HepG2 (cell line): ENCODE data around the gene TGFBR1. TPM values are rescaled to one million over a fixed set of nuclear protein-coding genes. Genes with fewer than 3 reads are reported as not detected.

Experiments used
- ETV6 ChIP-seq: sonication (generic); formaldehyde crosslinking; conservative IDR thresholded peaks from 2 replicates; pipeline ENCODE4 v1.4.0; 2020; ENCODE audit warnings: missing genetic modification reagents
- SRSF1 ChIP-seq: fragments of 200-400 bp; formaldehyde crosslinking; optimal IDR thresholded peaks from 2 replicates; pipeline ENCODE3; 2017; ENCODE audit warnings: mild to moderate bottlenecking, low read depth, low read length, moderate library complexity
- YY1 ChIP-seq: IDR thresholded peaks from 2 replicates; pipeline ENCODE4 v1.6.1; 2011; ENCODE audit warnings: low read length, low read depth, moderate library complexity, mild to moderate bottlenecking; ENCODE audit not compliant: insufficient read depth, insufficient replicate concordance
- ZNF230 ChIP-seq: sonication (generic); formaldehyde crosslinking; IDR thresholded peaks from 2 replicates; pipeline ENCODE4 v1.4.0; 2020; ENCODE audit warnings: mild to moderate bottlenecking, missing genetic modification reagents
- ZNF766 ChIP-seq: sonication (generic); formaldehyde crosslinking; IDR thresholded peaks from 2 replicates; pipeline ENCODE4 v1.5.0; 2020; ENCODE audit warnings: missing genetic modification reagents, borderline replicate concordance
- ZSCAN30 ChIP-seq: sonication (generic); formaldehyde crosslinking; IDR thresholded peaks from 2 replicates; pipeline ENCODE4 v1.5.0; 2020; ENCODE audit warnings: mild to moderate bottlenecking, missing genetic modification reagents
- polyA plus RNA-seq, 8 experiments: library from polyadenylated mRNA; depleted of rRNA in 3 of 8; stranded (reverse) in 7 of 8; unstranded in 1 of 8; fragments of >200 nt; fragmentation: Illumina TruSeq in 4 of 8; extraction: Trizol in 4 of 8; gene quantifications; 2 replicates each; pipeline versions ENCODE4 v1.2.1 to v1.2.3, GENCODE V29; 2011 to 2016; ENCODE audit warnings: low read depth in 4 of 8, missing spikeins in 1 of 8, mixed read lengths in 1 of 8; ENCODE audit not compliant: insufficient read depth in 1 of 8
- total RNA-seq, 5 experiments: library from RNA; depleted of rRNA; stranded (reverse); fragments of >200 nt; fragmentation: Illumina TruSeq; extraction: Trizol; gene quantifications; 2 replicates each; pipeline ENCODE4 v1.2.3, GENCODE V29; 2016; ENCODE audit warnings: low read depth in 1 of 5
- TF ChIP-seq, protein P1 (sequence below): fragments of 450-650 bp; IDR thresholded peaks from 2 replicates; pipeline ENCODE4 v1.6.1; 2017; ENCODE audit warnings: mild to moderate bottlenecking
- TF ChIP-seq, protein P2 (sequence below): sonication (generic); formaldehyde crosslinking; IDR thresholded peaks from 2 replicates; pipeline ENCODE4 v1.5.1; 2020; ENCODE audit warnings: mild to moderate bottlenecking, missing genetic modification reagents, moderate library complexity
- TF ChIP-seq, protein P3 (sequence below): sonication (generic); formaldehyde crosslinking; IDR thresholded peaks from 2 replicates; pipeline ENCODE4 v1.4.0; 2020; ENCODE audit warnings: missing genetic modification reagents, borderline replicate concordance
- TF ChIP-seq, protein P4 (sequence below): sonication (generic); formaldehyde crosslinking; IDR thresholded peaks from 2 replicates; pipeline ENCODE4 v1.5.1; 2020; ENCODE audit warnings: mild to moderate bottlenecking, missing genetic modification reagents
- TF ChIP-seq, protein P5 (sequence below): sonication (generic); formaldehyde crosslinking; conservative IDR thresholded peaks from 2 replicates; pipeline ENCODE4 v1.8.0; 2022; ENCODE audit warnings: missing genetic modification reagents

Gene TGFBR1
- total and polyA plus RNA-seq, 2 of the 13 experiments (the other 11 are each of a cell fraction or from before 2014, with no cell fraction given), result 16.8 to 23.9 TPM

DNA sequence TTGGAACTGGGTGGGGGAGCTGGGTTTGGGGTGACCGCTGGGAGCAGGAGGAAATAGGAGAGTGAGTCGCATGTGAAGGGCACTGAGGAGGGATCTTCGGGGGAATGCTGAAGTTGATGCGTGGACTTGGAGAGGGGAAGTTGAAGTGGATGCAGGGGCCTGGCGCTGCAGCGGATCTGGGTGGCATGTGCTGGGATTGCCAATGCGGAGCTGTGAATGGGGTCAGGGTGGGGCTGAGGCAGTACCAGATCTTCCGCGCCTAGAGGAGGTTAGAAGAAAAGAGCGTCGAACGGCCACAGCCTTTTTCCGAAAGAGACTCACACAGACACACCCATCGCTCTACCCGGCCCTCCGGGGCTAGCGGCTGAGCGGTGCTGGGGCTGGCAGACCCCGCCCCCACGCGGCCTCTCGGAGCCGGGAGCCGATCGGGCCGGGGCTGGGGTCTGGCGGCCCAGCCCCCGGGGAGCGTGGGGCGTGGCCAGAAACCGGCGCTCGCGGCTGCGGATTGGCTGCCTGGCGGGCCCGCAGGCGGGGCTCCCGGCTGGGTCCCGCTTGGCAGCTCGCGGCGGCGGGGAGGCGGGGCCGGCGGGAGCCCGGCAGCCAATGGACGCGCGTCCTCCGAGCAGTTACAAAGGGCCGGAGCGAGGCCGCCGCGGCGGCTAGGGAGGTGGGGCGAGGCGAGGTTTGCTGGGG, at the start of gene TGFBR1 (continued):
- TF ChIP-seq, protein P1, sequence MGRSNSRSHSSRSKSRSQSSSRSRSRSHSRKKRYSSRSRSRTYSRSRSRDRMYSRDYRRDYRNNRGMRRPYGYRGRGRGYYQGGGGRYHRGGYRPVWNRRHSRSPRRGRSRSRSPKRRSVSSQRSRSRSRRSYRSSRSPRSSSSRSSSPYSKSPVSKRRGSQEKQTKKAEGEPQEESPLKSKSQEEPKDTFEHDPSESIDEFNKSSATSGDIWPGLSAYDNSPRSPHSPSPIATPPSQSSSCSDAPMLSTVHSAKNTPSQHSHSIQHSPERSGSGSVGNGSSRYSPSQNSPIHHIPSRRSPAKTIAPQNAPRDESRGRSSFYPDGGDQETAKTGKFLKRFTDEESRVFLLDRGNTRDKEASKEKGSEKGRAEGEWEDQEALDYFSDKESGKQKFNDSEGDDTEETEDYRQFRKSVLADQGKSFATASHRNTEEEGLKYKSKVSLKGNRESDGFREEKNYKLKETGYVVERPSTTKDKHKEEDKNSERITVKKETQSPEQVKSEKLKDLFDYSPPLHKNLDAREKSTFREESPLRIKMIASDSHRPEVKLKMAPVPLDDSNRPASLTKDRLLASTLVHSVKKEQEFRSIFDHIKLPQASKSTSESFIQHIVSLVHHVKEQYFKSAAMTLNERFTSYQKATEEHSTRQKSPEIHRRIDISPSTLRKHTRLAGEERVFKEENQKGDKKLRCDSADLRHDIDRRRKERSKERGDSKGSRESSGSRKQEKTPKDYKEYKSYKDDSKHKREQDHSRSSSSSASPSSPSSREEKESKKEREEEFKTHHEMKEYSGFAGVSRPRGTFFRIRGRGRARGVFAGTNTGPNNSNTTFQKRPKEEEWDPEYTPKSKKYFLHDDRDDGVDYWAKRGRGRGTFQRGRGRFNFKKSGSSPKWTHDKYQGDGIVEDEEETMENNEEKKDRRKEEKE, result no peak
- peak; percentile 51 for TF ChIP-seq YY1
- no peak for TF ChIP-seq ZSCAN30
- no peak for TF ChIP-seq ETV6 (CRISPR knock-in tag)
- TF ChIP-seq, protein P2, sequence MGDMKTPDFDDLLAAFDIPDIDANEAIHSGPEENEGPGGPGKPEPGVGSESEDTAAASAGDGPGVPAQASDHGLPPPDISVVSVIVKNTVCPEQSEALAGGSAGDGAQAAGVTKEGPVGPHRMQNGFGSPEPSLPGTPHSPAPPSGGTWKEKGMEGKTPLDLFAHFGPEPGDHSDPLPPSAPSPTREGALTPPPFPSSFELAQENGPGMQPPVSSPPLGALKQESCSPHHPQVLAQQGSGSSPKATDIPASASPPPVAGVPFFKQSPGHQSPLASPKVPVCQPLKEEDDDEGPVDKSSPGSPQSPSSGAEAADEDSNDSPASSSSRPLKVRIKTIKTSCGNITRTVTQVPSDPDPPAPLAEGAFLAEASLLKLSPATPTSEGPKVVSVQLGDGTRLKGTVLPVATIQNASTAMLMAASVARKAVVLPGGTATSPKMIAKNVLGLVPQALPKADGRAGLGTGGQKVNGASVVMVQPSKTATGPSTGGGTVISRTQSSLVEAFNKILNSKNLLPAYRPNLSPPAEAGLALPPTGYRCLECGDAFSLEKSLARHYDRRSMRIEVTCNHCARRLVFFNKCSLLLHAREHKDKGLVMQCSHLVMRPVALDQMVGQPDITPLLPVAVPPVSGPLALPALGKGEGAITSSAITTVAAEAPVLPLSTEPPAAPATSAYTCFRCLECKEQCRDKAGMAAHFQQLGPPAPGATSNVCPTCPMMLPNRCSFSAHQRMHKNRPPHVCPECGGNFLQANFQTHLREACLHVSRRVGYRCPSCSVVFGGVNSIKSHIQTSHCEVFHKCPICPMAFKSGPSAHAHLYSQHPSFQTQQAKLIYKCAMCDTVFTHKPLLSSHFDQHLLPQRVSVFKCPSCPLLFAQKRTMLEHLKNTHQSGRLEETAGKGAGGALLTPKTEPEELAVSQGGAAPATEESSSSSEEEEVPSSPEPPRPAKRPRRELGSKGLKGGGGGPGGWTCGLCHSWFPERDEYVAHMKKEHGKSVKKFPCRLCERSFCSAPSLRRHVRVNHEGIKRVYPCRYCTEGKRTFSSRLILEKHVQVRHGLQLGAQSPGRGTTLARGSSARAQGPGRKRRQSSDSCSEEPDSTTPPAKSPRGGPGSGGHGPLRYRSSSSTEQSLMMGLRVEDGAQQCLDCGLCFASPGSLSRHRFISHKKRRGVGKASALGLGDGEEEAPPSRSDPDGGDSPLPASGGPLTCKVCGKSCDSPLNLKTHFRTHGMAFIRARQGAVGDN (CRISPR knock-in tag), result peak; percentile 69
- no peak for TF ChIP-seq SRSF1
- no peak for TF ChIP-seq ZNF230 (CRISPR knock-in tag)
- TF ChIP-seq, protein P3, sequence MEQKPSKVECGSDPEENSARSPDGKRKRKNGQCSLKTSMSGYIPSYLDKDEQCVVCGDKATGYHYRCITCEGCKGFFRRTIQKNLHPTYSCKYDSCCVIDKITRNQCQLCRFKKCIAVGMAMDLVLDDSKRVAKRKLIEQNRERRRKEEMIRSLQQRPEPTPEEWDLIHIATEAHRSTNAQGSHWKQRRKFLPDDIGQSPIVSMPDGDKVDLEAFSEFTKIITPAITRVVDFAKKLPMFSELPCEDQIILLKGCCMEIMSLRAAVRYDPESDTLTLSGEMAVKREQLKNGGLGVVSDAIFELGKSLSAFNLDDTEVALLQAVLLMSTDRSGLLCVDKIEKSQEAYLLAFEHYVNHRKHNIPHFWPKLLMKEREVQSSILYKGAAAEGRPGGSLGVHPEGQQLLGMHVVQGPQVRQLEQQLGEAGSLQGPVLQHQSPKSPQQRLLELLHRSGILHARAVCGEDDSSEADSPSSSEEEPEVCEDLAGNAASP (CRISPR knock-in tag), result no peak
- TF ChIP-seq ZNF766 (CRISPR knock-in tag), result 0 out of 2 replicates have a peak, but pooled peaks have one; percentile 42
- TF ChIP-seq, protein P4, sequence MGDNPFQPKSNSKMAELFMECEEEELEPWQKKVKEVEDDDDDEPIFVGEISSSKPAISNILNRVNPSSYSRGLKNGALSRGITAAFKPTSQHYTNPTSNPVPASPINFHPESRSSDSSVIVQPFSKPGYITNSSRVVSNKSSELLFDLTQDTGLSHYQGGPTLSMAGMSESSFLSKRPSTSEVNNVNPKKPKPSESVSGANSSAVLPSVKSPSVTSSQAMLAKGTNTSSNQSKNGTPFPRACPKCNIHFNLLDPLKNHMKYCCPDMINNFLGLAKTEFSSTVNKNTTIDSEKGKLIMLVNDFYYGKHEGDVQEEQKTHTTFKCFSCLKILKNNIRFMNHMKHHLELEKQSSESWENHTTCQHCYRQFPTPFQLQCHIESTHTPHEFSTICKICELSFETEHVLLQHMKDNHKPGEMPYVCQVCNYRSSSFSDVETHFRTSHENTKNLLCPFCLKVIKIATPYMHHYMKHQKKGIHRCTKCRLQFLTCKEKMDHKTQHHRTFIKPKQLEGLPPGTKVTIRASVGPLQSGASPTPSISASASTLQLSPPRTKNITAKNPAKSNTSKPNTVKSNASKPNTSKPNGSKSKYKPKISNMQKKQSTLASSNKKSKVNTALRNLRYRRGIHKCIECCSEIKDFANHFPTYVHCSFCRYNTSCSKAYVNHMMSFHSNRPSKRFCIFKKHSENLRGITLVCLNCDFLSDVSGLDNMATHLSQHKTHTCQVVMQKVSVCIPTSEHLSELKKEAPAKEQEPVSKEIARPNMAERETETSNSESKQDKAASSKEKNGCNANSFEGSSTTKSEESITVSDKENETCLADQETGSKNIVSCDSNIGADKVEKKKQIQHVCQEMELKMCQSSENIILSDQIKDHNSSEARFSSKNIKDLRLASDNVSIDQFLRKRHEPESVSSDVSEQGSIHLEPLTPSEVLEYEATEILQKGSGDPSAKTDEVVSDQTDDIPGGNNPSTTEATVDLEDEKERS, result no peak
- TF ChIP-seq, protein P5, sequence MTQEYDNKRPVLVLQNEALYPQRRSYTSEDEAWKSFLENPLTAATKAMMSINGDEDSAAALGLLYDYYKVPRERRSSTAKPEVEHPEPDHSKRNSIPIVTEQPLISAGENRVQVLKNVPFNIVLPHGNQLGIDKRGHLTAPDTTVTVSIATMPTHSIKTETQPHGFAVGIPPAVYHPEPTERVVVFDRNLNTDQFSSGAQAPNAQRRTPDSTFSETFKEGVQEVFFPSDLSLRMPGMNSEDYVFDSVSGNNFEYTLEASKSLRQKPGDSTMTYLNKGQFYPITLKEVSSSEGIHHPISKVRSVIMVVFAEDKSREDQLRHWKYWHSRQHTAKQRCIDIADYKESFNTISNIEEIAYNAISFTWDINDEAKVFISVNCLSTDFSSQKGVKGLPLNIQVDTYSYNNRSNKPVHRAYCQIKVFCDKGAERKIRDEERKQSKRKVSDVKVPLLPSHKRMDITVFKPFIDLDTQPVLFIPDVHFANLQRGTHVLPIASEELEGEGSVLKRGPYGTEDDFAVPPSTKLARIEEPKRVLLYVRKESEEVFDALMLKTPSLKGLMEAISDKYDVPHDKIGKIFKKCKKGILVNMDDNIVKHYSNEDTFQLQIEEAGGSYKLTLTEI (CRISPR knock-in tag), result no peak
